Stimulated activated CD4-positive, alpha-beta T cell treated with anti-CD3 and anti-CD28 coated beads, TNF-alpha, amount 100 ng/mL, for 1 hour (primary cell): ENCODE data around the gene LRP1.
A peak's percentile ranks its signal among the peaks of the same experiment; 100 is the strongest.

ENCODE experiments used
- DNase-seq, 3 donors: peaks; one replicate each; pipeline ENCODE4 v3.0.0-alpha.2; 2020; ENCODE audit warnings: low read depth in 3 of 3, low spot score in 1 of 3

Gene LRP1

DNA sequence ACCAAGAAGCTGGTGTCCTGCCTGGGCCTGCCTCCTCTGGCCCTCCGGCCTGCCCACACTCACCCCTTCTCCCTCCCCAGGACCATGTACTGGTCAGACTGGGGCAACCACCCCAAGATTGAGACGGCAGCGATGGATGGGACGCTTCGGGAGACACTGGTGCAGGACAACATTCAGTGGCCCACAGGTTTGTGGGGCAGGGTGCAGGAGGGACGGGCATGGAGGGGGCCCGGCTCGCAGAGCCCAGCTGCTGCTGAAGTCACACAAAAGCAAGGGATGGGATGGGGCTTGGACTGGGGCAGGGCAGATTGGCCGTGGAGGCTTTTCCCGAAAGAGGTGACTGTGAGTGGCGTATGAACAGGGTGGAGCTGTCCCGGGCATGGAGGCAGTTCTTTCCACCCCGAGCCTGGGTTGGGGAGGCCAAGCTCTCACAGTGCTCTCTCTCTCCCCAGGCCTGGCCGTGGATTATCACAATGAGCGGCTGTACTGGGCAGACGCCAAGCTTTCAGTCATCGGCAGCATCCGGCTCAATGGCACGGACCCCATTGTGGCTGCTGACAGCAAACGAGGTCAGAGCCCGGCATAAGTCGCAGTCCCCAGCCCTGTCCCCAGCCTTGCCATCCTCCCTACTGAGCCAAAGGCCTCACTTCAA, 80.5 kb downstream of the LRP1 start:
- no peak for DNase-seq

DNA sequence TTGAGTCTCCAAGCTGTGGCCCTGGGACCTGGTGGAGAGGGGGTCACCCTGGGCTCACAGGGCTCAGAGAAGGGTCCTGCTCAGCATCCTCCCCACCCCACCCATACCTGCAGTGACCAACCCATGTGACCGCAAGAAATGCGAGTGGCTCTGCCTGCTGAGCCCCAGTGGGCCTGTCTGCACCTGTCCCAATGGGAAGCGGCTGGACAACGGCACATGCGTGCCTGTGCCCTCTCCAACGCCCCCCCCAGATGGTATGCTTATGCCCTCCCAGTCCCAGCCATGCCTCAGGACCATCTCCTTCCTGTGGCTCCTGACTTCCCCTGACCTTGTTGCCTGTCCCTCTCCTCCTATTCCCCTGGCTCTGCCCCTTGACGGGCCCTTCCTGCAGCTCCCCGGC, 81.6 kb downstream of the LRP1 start:
- DNase-seq: no peak

DNA sequence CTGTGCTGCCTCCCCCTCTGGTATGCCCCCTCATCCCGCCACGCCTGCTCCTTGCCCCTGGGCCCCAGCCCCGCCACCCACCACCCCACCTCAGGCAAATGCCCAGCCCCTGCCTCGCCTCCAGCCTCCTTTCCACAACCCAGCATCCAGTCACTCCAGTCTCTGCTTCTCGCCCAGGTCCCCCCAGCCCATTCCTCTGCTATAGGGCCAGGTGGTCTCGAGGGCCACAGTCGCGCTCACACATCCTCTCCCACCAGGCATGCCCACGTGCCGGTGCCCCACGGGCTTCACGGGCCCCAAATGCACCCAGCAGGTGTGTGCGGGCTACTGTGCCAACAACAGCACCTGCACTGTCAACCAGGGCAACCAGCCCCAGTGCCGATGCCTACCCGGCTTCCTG, 82.2 kb downstream of the LRP1 start:
- DNase-seq: no peak

DNA sequence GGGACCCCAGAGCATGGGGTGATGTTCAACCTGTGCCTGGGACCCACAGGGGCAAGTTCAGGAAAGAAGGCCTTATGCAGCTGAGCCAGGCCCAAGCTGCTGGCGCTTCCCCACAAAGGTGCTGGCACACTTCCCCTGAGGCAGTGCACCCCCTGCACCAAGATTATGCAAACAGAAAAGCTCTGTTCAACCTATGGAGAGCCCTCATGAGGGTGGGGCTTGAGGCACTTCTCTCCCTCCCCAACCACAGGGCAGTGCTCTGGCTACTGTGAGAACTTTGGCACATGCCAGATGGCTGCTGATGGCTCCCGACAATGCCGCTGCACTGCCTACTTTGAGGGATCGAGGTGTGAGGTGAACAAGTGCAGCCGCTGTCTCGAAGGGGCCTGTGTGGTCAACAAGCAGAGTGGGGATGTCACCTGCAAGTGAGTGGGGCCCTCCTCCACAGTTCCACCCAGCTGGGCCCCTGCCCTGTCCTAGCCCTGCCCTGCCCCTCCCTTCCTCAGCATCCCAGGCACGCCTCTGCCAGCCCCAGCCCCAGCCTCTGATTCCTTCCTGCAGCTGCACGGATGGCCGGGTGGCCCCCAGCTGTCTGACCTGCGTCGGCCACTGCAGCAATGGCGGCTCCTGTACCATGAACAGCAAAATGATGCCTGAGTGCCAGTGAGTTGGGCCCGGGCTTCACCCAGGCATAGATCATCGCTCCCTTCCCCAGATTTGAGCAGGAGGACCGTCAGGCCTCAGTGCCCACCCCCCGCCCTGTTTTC, 82.8 kb downstream of the LRP1 start:
- no peak for DNase-seq

DNA sequence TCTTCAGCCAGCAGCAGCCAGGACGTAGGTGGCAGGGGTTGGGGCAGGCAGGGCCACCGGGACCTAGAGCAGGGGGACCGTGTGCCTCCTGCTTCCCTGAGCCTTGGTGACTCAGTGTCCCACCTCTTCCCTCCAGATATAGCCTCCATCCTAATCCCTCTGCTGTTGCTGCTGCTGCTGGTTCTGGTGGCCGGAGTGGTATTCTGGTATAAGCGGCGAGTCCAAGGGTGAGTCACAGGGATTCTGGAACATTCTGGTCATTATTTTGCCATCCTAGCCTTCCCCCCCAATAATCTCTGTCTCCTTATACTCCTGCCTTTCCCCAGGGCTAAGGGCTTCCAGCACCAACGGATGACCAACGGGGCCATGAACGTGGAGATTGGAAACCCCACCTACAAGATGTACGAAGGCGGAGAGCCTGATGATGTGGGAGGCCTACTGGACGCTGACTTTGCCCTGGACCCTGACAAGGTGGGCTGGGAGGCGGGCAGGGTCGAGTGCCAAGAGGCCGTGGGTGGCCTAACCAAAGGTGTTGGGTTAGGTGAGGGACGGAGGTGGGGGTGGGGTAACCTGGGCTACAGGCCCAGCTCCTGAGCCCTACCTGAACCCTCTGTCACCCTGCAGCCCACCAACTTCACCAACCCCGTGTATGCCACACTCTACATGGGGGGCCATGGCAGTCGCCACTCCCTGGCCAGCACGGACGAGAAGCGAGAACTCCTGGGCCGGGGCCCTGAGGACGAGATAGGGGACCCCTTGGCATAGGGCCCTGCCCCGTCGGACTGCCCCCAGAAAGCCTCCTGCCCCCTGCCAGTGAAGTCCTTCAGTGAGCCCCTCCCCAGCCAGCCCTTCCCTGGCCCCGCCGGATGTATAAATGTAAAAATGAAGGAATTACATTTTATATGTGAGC, 83.8 kb downstream of the LRP1 start:
- no peak for DNase-seq

DNA sequence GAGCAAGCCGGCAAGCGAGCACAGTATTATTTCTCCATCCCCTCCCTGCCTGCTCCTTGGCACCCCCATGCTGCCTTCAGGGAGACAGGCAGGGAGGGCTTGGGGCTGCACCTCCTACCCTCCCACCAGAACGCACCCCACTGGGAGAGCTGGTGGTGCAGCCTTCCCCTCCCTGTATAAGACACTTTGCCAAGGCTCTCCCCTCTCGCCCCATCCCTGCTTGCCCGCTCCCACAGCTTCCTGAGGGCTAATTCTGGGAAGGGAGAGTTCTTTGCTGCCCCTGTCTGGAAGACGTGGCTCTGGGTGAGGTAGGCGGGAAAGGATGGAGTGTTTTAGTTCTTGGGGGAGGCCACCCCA, 84.4 kb downstream of the LRP1 start:
- DNase-seq: no peak

DNA sequence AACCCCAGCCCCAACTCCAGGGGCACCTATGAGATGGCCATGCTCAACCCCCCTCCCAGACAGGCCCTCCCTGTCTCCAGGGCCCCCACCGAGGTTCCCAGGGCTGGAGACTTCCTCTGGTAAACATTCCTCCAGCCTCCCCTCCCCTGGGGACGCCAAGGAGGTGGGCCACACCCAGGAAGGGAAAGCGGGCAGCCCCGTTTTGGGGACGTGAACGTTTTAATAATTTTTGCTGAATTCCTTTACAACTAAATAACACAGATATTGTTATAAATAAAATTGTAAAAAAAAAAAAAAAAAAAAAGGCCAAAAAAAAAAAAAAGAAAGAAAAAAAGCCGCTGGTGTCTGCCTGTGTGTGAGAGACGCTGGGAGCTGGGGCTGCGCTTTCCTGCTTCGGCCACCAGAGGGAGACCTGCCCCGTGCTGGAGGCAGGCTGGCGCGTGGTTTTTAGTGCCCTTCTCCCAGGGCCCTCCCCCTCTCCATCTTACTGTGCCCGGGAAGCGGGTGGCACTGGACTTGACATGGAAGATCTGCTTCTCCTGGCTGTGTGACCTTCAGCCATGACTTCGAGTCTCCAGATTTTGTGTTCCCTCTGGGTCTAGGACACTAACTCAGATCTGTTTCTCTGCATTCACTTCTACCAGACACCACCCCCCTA, 84.9 kb downstream of the LRP1 start:
- peak; percentile 45 to 76 (median 73) for DNase-seq

DNA sequence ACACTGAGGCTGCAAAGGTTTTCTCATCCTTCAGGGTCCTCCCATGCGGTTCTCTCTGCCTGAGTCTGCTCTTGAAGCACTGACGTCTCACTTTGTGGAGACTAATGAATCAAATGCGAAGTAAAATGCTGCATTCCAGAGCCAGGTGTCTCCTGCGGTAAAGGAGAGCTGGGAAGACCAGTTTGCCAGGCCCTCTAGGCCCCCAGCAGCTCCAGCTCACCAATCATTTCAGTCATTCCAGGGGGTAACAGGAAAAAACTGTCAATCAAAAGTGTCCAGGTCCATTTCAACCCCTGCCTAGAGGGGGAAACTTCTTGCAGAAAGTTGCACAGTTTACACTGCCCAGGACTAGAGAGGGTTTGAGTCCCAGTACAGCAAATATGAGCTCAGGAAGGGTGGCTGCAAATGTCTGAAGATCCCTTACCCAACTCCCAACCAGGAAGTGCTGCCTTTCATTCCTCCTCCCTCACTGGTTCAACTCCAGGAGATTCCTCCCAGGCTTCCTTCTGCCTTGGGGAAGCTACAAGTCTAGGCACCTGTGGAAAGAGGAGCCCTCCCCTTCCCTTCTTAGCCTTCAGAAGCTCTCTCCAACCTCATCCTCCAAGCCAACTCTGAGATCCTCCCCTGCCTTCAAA, 85.6 kb downstream of the LRP1 start:
- DNase-seq: no peak

DNA sequence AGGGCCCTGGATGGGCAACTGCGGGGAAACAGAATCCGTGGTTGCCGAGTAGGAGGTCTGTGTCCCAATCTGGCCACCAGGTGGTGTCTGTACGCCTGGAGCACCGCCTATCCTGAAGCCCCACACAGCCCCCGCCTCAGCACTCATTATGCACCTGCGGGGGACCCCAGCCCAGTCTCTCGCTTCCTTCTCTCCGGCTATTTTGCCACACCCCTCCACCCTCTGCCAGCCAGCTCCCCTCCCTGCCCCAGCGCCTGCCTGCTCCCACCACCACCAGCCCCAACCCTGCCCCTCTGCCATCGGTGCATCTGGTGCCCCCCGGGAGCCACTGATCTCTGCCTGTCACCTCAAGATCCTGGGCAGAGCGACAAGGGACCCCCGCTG, 86.1 kb downstream of the LRP1 start:
- DNase-seq: peak; percentile 18 to 47 (median 46)

DNA sequence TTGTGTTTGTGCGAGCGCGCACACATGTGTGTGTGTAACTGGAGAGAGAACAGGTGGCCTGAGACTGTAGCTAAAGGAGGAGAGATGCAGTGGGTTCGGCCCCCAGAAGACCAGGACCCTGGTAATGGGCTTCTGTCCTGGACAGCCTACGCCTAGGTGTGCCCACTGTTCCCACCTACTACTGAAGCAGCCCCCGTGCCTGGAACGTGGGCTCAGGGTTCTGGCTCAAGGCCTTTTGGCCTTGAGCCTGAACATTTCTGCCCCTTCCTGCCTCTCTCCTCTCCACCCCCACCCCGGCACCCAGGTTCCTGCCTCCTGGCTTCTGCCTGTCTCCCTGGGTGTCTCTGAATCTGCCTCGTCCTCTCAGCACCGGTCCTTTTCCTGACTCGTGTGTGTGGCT, 86.8 kb downstream of the LRP1 start:
- no peak for DNase-seq

DNA sequence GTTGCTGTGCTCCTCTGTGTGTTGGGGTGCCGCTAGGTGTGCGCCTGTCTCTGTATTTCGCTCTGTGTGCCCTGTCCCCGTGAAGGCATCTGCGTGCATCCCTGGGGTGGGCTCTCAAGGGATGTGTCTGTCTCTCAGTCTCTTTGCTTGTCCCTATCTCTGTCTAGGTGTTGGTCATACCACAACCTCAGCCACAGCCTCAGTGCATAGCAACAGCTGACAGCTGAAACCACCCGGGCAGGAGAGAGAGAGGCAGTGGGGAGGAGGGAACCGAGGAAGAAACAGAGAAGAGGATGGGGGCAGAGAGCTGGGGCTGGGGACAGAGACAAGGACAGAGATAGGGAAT, 87.4 kb downstream of the LRP1 start:
- no peak for DNase-seq

DNA sequence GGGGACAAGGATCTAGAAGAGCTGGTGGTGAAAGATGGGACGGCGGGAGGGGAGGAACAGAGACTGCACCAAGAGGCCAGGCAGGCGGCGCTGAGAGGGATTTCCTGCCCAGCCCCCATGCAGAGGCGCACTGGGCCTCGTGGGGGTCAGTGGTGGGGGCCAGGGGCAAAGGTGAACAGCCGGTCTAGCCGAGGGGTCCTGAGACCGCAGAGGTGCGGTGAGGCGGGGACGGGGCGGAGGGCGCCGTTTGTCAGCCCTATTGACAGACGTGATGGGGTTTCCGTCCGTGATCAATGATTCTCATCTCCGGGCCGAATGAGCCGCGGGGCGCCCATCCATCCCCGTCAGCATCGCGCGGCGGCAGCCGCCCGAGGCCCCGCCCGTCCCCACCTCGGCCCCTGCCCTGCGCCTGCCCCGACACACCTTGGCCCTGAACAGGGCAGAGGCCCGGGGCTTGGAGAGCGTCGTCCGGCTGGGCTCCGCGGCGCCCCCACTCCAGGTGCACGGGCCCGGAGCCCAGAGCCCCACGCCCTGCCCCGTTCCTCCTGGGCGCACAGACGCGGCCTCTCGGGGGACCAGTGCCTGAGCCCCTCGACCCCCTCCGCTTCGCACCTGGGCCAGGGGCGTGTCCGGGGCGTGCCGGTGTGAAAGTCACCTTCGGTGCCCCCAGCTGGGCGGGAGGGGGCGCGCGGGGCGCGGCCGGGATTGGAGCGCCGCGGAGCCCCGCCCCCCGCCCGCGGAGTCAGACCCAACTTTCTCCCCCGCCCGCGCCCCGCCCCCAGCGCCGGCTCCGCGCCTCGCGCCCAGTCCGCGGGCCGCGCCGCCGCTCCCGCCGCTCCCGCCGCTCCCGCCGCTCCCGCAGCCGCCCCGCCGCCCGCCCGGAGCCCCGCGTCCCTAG, 88.0 kb downstream of the LRP1 start, which contains the start of gene NXPH4:
Gene NXPH4 (plus strand): TSS at position 781 of the 898 bp plus-strand sequence. CDS start 176 bp downstream, outside the sequence.
- DNase-seq: peak in 1 of 3 donors; percentile 54

DNA sequence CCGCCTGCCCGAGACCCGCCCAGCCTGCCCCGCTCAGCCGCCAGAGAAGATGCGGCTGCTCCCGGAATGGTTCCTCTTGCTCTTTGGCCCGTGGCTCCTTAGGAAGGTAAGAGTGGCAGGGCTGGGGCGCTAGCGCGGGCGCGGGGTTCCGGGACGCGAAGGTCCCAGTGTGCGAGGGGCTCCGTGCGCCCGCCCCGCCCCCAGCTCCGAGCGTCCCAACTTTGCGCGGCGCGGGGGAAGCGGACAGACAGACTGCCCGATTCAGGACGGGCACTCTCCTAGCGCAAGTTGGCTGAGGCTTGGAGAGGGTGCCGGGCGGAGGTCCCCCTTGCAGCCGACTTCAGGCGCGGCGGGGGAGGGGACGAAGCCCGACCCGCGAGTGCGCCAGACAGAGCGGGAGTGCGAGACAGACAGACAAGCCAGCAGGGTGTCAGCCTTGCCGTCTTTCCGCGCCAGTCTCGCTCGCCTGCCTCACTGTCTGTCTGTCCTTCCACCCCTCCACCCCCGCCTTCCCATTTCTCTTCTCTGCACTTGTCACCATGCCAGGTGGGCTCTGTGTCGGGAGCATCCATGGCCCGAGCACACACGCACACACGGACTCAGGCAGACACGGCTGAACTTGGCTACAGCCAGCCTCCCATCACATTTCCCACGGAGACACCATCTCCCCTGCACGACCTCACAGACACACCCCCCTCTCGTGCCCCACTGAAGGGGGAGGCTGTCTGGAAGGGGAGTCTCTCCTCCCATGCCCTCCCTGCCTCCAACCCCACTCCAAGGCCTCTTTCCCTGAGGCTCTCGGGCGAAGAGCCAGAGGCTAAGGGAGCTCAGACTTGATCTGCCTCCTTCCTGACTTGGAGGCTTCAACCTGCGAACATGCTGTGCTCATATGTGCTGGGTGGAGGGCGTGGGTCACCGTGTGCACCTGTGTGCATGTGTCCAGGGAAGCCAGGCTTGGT, 88.9 kb downstream of the LRP1 start:
- DNase-seq: no peak

DNA sequence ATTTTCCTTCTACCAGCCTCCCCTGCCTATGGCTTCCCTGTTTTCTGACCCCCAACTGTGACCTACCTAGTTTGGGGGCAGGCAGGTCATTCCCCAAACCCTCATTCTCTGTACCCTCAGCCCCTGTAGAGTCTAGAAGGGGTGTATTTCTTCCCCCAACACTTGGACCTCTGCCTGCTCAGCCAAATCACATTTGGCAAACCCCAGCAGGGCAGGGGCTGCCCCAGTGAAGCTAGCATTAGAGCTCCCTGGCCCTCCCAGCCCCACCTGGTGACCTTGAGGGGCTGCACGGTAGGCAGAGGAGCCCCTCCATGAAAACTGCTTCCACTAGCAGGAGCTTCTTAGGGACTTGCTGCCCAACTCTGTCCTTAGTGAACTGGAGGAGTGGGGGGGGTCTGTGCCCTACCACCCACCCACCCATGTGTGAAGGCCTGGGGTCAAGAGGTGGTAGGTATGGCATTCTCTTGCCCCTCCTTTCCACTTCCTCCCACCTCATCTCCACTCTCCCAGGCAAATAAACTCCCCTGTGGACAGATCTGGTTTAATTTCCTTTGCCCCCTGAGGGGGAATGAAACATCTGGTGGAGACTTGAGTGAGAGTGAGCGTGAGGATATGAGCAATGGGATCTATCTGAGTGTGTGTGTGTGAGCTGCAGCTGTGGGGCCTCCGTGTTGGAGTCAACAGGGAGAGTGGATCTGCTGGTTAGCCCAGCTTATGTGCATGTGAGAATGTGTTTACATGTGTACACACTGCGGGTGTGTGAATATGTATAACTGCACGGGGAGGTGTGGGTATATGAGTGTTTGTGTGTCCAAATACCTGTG, 90.0 kb downstream of the LRP1 start:
- no peak for DNase-seq

DNA sequence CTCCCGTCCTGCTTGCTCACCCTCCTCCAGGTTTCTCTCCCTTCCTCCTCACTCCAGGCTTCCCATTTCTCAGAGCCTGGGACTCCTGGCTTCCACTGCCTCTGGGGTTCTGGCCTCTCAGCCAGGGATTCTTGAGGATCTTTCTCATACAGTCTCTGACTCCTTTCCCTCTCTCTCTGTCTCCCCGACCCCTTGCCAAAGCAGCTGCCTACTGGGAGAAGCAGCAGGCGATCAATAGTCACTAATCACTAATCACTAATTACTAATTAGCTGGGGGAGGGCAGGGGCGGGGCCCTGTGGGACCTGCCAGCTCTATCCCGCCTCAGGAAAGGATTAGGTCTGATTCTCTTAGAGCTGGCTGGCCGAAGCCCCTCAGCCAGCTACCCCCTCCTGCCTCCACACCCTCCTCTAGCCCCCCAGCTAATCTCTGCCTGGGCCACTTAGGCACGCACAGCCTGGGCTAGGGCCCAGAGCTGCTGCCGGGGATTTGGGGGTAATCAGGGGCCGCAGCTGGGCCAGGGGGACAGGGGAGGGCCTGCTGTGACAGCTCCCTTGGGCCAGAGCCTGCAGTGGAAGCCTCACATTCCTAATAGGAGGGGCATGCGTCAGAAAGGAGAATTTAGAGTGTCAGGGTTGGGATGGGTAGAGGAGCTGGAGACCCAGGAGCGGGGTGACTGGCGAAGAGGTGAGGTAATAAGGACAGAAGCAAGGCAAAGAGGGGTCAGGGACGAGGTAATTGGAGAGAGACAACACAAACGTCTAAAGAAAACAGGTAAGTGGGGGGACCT, 91.1 kb downstream of the LRP1 start:
- DNase-seq: no peak

DNA sequence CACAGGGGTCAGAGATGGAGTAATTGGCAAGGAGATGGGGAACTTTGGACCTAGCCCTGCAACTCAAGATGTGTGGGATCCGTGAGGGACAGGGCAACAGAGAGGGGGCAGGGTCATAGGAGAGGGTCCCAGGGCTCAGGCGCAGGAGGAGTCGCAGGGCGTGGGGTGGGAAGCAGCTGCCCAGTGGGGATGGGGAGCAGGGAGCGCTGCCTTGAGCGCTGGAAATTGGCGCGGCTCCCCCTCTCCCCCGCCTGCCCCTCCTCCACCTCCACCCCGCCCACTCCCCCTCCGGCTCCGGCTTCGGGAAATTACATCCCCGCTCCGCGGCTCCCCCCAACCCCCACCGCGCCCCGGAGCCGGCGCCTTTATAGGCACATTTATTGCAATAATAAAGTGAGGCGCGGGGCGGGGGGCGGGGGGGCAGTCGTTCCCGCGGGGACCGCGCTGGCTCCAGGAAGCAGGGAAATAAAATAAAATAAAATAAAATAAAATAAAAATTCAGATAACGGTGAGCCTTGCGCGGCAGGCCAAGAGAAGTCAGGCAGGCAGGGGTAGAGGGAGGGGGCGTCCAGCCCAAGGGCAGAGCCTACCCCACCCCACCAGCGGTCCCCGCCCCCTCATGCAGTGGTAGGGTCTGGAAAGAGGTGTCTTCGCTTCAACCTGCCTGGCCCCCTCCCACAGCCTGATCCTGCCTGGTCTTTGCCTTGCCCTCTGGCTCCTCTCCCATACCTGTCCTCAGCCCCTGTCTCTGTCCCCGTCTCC, 91.9 kb downstream of the LRP1 start:
- DNase-seq: no peak
